Body of pancreas (tissue), 4 donors: ENCODE data around the gene PPAT. TPM values are rescaled to one million over a fixed set of nuclear protein-coding genes. Genes with fewer than 3 reads are reported as not detected.

Experiments
- ATAC-seq: fragments of 150-250 bp; one replicate; pipeline ENCODE4 v1.9.1; 2016
- DNase-seq, 4 donors: peaks; one replicate each; pipeline ENCODE4 v3.0.0-alpha.2; 2019
- H3K27ac ChIP-seq, 4 donors: fragments of 200-600 bp; sonication (generic); 1 replicate in 3 of 4; 2 replicates in 1 of 4; pipeline versions ENCODE4 v1.5.1 to v1.6.1; 2016 to 2019; ENCODE audit warnings: mild to moderate bottlenecking in 1 of 4, mixed read lengths in 1 of 4, moderate library complexity in 1 of 4
- H3K27me3 ChIP-seq, 2 donors: fragments of 200-600 bp; sonication (generic); one replicate each; pipeline ENCODE4 v1.6.0; 2016; ENCODE audit warnings: mild to moderate bottlenecking in 1 of 2
- H3K36me3 ChIP-seq, 2 donors: fragments of 200-600 bp; sonication (generic); replicated peaks in 1 of 2; 2 replicates each; pipeline ENCODE4 v1.5.1; 2016; ENCODE audit warnings: low read depth in 2 of 2; ENCODE audit not compliant: insufficient read depth in 1 of 2
- H3K4me1 ChIP-seq: fragments of 200-600 bp; sonication (generic); one replicate; pipeline ENCODE4 v1.6.0; 2016
- H3K4me3 ChIP-seq, 2 donors: fragments of 200-600 bp; sonication (generic); 1 replicate in 1 of 2; 2 replicates in 1 of 2; pipeline ENCODE4 v1.5.1; 2016 to 2019
- H3K9me3 ChIP-seq, 3 donors: fragments of 200-600 bp; sonication (generic); 1 replicate in 2 of 3; 2 replicates in 1 of 3; pipeline ENCODE4 v1.5.1; 2016
- CTCF ChIP-seq, 7 experiments: fragments of 450-650 bp in 4 of 7; fragments of 200-600 bp in 3 of 7; sonication (generic) in 3 of 7; IDR thresholded peaks; one replicate each; pipeline ENCODE4 v1.5.1; 2016 to 2019; ENCODE audit warnings: antibody characterized with exemption in 7 of 7
- POLR2A ChIP-seq, 3 donors: fragments of 450-650 bp; IDR thresholded peaks; one replicate each; pipeline ENCODE4 v1.6.1; 2016; ENCODE audit warnings: antibody characterized with exemption in 3 of 3, mild to moderate bottlenecking in 2 of 3
- WGBS, 2 donors: methylation state at CpG; one replicate each; pipeline ENCODE4 v1.1.5; 2017; 5-methylcytosine and 5-hydroxymethylcytosine counted together
- intact Hi-C: fragments of 100-400 bp; cut with DNase I; formaldehyde crosslinking; loops from one replicate; pipeline ENCODE4 v1.15.1; 2023
- total RNA-seq, 2 donors: library from RNA; depleted of rRNA; stranded (reverse); fragments of >200 nt; gene quantifications; one replicate each; pipeline ENCODE4 v1.1.0, GENCODE V29; 2016

Gene PPAT
- total RNA-seq, 2 donors from 2014 or later: 3.3 to 4.9 TPM

GRCh38 chr4:56386091-56386490, 49.3 kb downstream of the PPAT start:
- no peak for ATAC-seq
- no peak for DNase-seq
- Histone ChIP-seq H3K27ac (peak overlapping the region in 1 of 4 donors; percentile 92), H3K9me3 (no peaks in the 10 kb centered on the region), H3K4me1 (peaks cover 22% of the 10 kb centered on the region), H3K36me3 (no peaks in the 10 kb centered on the region), H3K4me3 (no peak overlapping the region), H3K27me3 (no peaks in the 10 kb centered on the region)
- intact Hi-C loops: no loop called here
- no peak for TF ChIP-seq CTCF (IDR thresholded peaks at IDR 0.05)
- no peak for TF ChIP-seq POLR2A (IDR thresholded peaks at IDR 0.05)
- WGBS, 2 donors: 89 to 91% methylated on average over 4 of the region's 4 CpGs

GRCh38 chr4:56375458-56375857, 60.0 kb downstream of the PPAT start:
- H3K36me3 ChIP-seq: no peaks in the 10 kb centered on the region
- no peak for DNase-seq
- no peaks in the 10 kb centered on the region for H3K4me1 ChIP-seq
- TF ChIP-seq CTCF (IDR thresholded peaks at IDR 0.05) (no peak), POLR2A (IDR thresholded peaks at IDR 0.05) (no peak)
- no peaks in the 10 kb centered on the region for H3K9me3 ChIP-seq
- 71 to 79% methylated on average over 2 of the region's 2 CpGs for WGBS, 2 donors
- no peak for ATAC-seq
- no peaks in the 10 kb centered on the region for H3K27me3 ChIP-seq
- no peak overlapping the region for H3K27ac ChIP-seq
- no peak overlapping the region for H3K4me3 ChIP-seq
- intact Hi-C loops: no loop called here

- H3K36me3 ChIP-seq: no peaks in the 10 kb centered on the region
- H3K9me3 ChIP-seq: no peaks in the 10 kb centered on the region
- DNase-seq (no peak), ATAC-seq (no peak)
- no peak for TF ChIP-seq CTCF (IDR thresholded peaks at IDR 0.05)
- H3K4me3 ChIP-seq: no peak overlapping the region
- WGBS, 2 donors: 100% methylated on average over 1 of the region's 1 CpG
- H3K27me3 ChIP-seq: no peaks in the 10 kb centered on the region
- no peak overlapping the region for H3K27ac ChIP-seq
- intact Hi-C loops: no loop called here
- H3K4me1 ChIP-seq: no peaks in the 10 kb centered on the region
Observed at GRCh38 chr4:56374956-56375355, 60.5 kb downstream of the PPAT start.

- TF ChIP-seq POLR2A (IDR thresholded peaks at IDR 0.05) (no peak), CTCF (IDR thresholded peaks at IDR 0.05) (no peak)
- DNase-seq (no peak), ATAC-seq (no peak)
- Histone ChIP-seq H3K4me3 (no peak overlapping the region), H3K9me3 (no peaks in the 10 kb centered on the region), H3K4me1 (no peaks in the 10 kb centered on the region), H3K36me3 (no peaks in the 10 kb centered on the region), H3K27me3 (no peaks in the 10 kb centered on the region), H3K27ac (no peak overlapping the region)
- intact Hi-C loops: no loop called here
- WGBS, 2 donors: 0% methylated on average over 1 of the region's 1 CpG
Observed at GRCh38 chr4:56372774-56373173, 62.6 kb downstream of the PPAT start.

- TF ChIP-seq CTCF (IDR thresholded peaks at IDR 0.05): no peak
- no peak for TF ChIP-seq POLR2A (IDR thresholded peaks at IDR 0.05)
- Histone ChIP-seq H3K27me3 (no peaks in the 10 kb centered on the region), H3K9me3 (no peaks in the 10 kb centered on the region), H3K4me3 (no peak overlapping the region), H3K36me3 (no peaks in the 10 kb centered on the region), H3K4me1 (no peaks in the 10 kb centered on the region), H3K27ac (no peak overlapping the region)
- WGBS, 2 donors: 58 to 65% methylated on average over 8 of the region's 8 CpGs
- intact Hi-C loops: no loop called here
- ATAC-seq: no peak
- DNase-seq: no peak
Observed at GRCh38 chr4:56371426-56372220, 63.8 kb downstream of the PPAT start.
